Astrocyte (in vitro differentiated cells and primary cell): ENCODE data around the gene PSENEN.
"Not testable (repeated sequence)": the region's sequence is repeated elsewhere in the genome, so short reads cannot be mapped to it uniquely, and the experiment has no call there.

Source experiments
- EZH2 ChIP-seq: IDR thresholded peaks from 2 replicates; pipeline ENCODE4 v1.6.1; 2012; ENCODE audit warnings: mild to moderate bottlenecking, low read length, inconsistent platforms; ENCODE audit not compliant: insufficient read depth
- TF ChIP-seq, protein P1 (sequence below): IDR thresholded peaks from 2 replicates; pipeline ENCODE4 v1.5.1; 2011; ENCODE audit warnings: low read depth, mild to moderate bottlenecking, inconsistent platforms, low read length, moderate library complexity; ENCODE audit not compliant: insufficient read depth

GRCh38 chr19:35795564-35795963 is 50.1 kb downstream of the PSENEN start:
- TF ChIP-seq, protein P1, sequence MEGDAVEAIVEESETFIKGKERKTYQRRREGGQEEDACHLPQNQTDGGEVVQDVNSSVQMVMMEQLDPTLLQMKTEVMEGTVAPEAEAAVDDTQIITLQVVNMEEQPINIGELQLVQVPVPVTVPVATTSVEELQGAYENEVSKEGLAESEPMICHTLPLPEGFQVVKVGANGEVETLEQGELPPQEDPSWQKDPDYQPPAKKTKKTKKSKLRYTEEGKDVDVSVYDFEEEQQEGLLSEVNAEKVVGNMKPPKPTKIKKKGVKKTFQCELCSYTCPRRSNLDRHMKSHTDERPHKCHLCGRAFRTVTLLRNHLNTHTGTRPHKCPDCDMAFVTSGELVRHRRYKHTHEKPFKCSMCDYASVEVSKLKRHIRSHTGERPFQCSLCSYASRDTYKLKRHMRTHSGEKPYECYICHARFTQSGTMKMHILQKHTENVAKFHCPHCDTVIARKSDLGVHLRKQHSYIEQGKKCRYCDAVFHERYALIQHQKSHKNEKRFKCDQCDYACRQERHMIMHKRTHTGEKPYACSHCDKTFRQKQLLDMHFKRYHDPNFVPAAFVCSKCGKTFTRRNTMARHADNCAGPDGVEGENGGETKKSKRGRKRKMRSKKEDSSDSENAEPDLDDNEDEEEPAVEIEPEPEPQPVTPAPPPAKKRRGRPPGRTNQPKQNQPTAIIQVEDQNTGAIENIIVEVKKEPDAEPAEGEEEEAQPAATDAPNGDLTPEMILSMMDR, result not testable (repeated sequence)
- not testable (repeated sequence) for TF ChIP-seq EZH2
